Mucosa of rectum (tissue), 2 donors: Measurements from ENCODE around the gene SCO2.
A peak's percentile ranks its signal among the peaks of the same experiment; 100 is the strongest.

Experiments
- H3K27ac ChIP-seq, 2 donors: one replicate each; pipeline ENCODE4 v1.7.0; 2013; ENCODE audit warnings: inconsistent platforms in 2 of 2, low read depth in 2 of 2, low read length in 2 of 2
- H3K27me3 ChIP-seq, 2 donors: one replicate each; pipeline ENCODE4 v1.7.0; 2013; ENCODE audit warnings: low read length in 2 of 2; ENCODE audit not compliant: control insufficient read depth in 2 of 2, insufficient read depth in 2 of 2
- H3K36me3 ChIP-seq, 2 donors: one replicate each; pipeline ENCODE4 v1.7.0; 2013; ENCODE audit warnings: low read length in 2 of 2; ENCODE audit not compliant: control insufficient read depth in 2 of 2, insufficient read depth in 2 of 2
- H3K4me1 ChIP-seq, 2 donors: one replicate each; pipeline ENCODE4 v1.7.0; 2013; ENCODE audit warnings: low read length in 2 of 2, mild to moderate bottlenecking in 1 of 2; ENCODE audit not compliant: control insufficient read depth in 2 of 2, insufficient read depth in 2 of 2
- H3K4me3 ChIP-seq, 2 donors: one replicate each; pipeline ENCODE4 v1.7.0; 2013; ENCODE audit warnings: low read length in 2 of 2
- H3K9ac ChIP-seq, 2 donors: one replicate each; pipeline ENCODE4 v1.7.0; 2013; ENCODE audit warnings: low read length in 2 of 2, low read depth in 1 of 2, mild to moderate bottlenecking in 1 of 2
- H3K9me3 ChIP-seq, 2 donors: one replicate each; pipeline ENCODE4 v1.7.0; 2013; ENCODE audit warnings: low read length in 2 of 2; ENCODE audit not compliant: control insufficient read depth in 2 of 2
- donor health status: healthy.
- donor health status: Normal muscosa, but diverticular disease.

Gene SCO2

GRCh38 chr22:50476868-50477267 lies 48.5 kb downstream of the SCO2 start:
- no peak overlapping the region for H3K4me3 ChIP-seq
- no peak overlapping the region for H3K27ac ChIP-seq
- H3K9me3 ChIP-seq: no peaks in the 10 kb centered on the region
- H3K9ac ChIP-seq: no peak overlapping the region
- peaks cover 6 to 7% of the 10 kb centered on the region in 2 donors for H3K27me3 ChIP-seq
- H3K4me1 ChIP-seq: peaks cover 32% of the 10 kb centered on the region in 2 donors
- peaks cover 0 to 2% of the 10 kb centered on the region in 2 donors for H3K36me3 ChIP-seq

- Histone ChIP-seq H3K4me3 (peak overlapping the region; percentile 67 to 68), H3K9ac (peak overlapping the region; percentile 63 to 84), H3K27me3 (peaks cover 6 to 7% of the 10 kb centered on the region in 2 donors), H3K36me3 (peaks cover 0 to 2% of the 10 kb centered on the region in 2 donors), H3K9me3 (no peaks in the 10 kb centered on the region), H3K27ac (no peak overlapping the region), H3K4me1 (peaks cover 39% of the 10 kb centered on the region in 2 donors)
Observed at GRCh38 chr22:50475652-50476002, 49.8 kb downstream of the SCO2 start.

GRCh38 chr22:50474710-50475651 lies 50.4 kb downstream of the SCO2 start, which contains the start of gene SBF1:
SBF1 (minus strand) TSS chr22:50475035; CDS start chr22:50474840, 195 bp downstream.
- Histone ChIP-seq H3K27me3 (peaks cover 0 to 4% of the 10 kb centered on the region in 2 donors), H3K9ac (peak within 1 kb of the TSS; percentile 84), H3K9me3 (no peaks in the 10 kb centered on the region), H3K4me1 (peaks cover 46% of the 10 kb centered on the region in 2 donors), H3K4me3 (peak within 1 kb of the TSS; percentile 82 to 83), H3K36me3 (peaks cover 0 to 2% of the 10 kb centered on the region in 2 donors), H3K27ac (peak within 1 kb of the TSS; percentile 67 to 72)

DNA sequence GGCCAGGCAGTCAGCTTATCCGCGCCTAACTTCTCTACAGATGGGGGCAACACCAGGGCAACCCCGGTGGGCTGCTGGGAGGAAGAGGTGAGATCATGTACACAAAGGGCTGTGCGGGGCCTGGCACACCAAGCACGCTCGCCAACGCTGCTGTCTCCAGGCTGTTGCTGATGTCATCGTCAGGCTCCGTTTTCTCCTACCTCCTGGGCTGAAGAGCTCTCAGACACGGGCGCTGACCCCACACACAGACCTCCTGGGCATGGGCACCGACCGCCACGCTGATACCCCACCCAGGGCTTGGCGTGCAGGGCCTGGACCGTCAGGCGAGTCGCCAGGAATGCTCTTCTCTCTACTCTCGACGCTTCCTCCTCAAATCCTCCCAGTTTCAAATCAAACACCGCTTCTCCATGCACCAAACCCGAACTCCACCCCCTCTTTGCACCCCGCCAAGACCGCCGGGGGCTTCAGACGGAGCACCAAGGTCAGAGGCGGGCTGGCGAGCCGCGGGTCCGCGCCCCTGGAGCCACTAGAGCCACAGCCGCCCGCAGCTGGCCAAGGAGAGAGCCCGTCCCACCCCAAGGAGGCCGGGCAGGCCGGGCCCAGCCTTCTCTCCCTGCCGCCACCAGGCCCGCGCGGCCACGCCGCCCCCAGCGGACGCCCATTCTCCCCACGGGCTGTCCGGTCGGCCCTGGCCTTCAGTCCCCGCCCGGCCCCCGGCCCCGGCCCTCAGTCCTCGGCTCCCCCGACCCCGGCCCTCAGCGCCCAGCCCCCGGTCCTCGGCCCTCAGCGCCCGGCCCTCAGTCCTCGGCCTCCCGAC lies 51.3 kb downstream of the SCO2 start:
- Histone ChIP-seq H3K4me3 (peak overlapping the region; percentile 82 to 83), H3K4me1 (peaks cover 53 to 55% of the 10 kb centered on the region in 2 donors), H3K9me3 (no peaks in the 10 kb centered on the region), H3K27me3 (no peaks in the 10 kb centered on the region), H3K27ac (peak overlapping the region; percentile 65 to 72), H3K9ac (peak overlapping the region; percentile 84), H3K36me3 (peaks cover 0 to 2% of the 10 kb centered on the region in 2 donors)
